WTC11 (cell line): Measurements from ENCODE around the gene CHI3L1.

Experiments used
- AFF4 ChIP-seq: sonication (generic); formaldehyde crosslinking; IDR thresholded peaks from 2 replicates; pipeline ENCODE4 v1.8.1; 2023; ENCODE audit warnings: mild to moderate bottlenecking, missing genetic modification reagents, borderline replicate concordance
- CREB1 ChIP-seq: sonication (generic); formaldehyde crosslinking; IDR thresholded peaks from 2 replicates; pipeline ENCODE4 v1.8.0; 2023; ENCODE audit warnings: mild to moderate bottlenecking, missing genetic modification reagents
- CREM ChIP-seq: sonication (generic); formaldehyde crosslinking; IDR thresholded peaks from 2 replicates; pipeline ENCODE4 v1.8.1; 2022; ENCODE audit warnings: mild to moderate bottlenecking, missing genetic modification reagents, moderate library complexity
- CTCF ChIP-seq: fragments of 200-600 bp; IDR thresholded peaks from 2 replicates; pipeline ENCODE4 v1.8.0; 2022; ENCODE audit warnings: antibody characterized with exemption
- E2F1 ChIP-seq: sonication (generic); formaldehyde crosslinking; IDR thresholded peaks from 2 replicates; pipeline ENCODE4 v1.8.0; 2022; ENCODE audit warnings: mild to moderate bottlenecking, missing genetic modification reagents
- NR3C1 ChIP-seq: sonication (generic); formaldehyde crosslinking; conservative IDR thresholded peaks from 2 replicates; pipeline ENCODE4 v1.8.1; 2023; ENCODE audit warnings: low read depth, mild to moderate bottlenecking, missing genetic modification reagents
- USF1 ChIP-seq: sonication (generic); formaldehyde crosslinking; IDR thresholded peaks from 2 replicates; pipeline ENCODE4 v1.8.0; 2022; ENCODE audit warnings: mild to moderate bottlenecking, missing genetic modification reagents
- ZNF121 ChIP-seq: sonication (generic); formaldehyde crosslinking; IDR thresholded peaks from 2 replicates; pipeline ENCODE4 v1.8.0; 2023; ENCODE audit warnings: missing genetic modification reagents
- ZNF138 ChIP-seq: sonication (generic); formaldehyde crosslinking; conservative IDR thresholded peaks from 2 replicates; pipeline ENCODE4 v1.8.1; 2022; ENCODE audit warnings: mild to moderate bottlenecking, moderate library complexity, missing genetic modification reagents
- ZNF396 ChIP-seq: fragments of 250-450 bp; sonication (Bioruptor Pico); IDR thresholded peaks from 2 replicates; pipeline ENCODE4 v1.8.0; 2021; ENCODE audit warnings: mild to moderate bottlenecking, moderate library complexity, borderline replicate concordance
- ZNF512 ChIP-seq: sonication (generic); formaldehyde crosslinking; IDR thresholded peaks from 2 replicates; pipeline ENCODE4 v1.8.1; 2022; ENCODE audit warnings: missing genetic modification reagents, borderline replicate concordance

- no peak for TF ChIP-seq CREB1 (CRISPR knock-in tag)
- no peak for TF ChIP-seq ZNF396 (CRISPR knock-in tag)
- TF ChIP-seq ZNF121 (CRISPR knock-in tag) = no peak
- no peak for TF ChIP-seq CREM (CRISPR knock-in tag)
- no peak for TF ChIP-seq CTCF
- no peak for TF ChIP-seq ZNF138
- TF ChIP-seq E2F1 (CRISPR knock-in tag) = no peak
- TF ChIP-seq ZNF512 = no peak
- no peak for TF ChIP-seq AFF4
- no peak for TF ChIP-seq NR3C1 (CRISPR knock-in tag)
- no peak for TF ChIP-seq USF1 (CRISPR knock-in tag)
These were observed 13.4 kb downstream of the CHI3L1 start for GRCh38 chr1:203173011-203173555.
